KG1 (cell line): ENCODE results near the gene ING5.
"Not testable (repeated sequence)": the region's sequence is repeated elsewhere in the genome, so short reads cannot be mapped to it uniquely, and the experiment has no call there.

Experiments
- DNase-seq: peaks from one replicate; lab custom pipeline; 2025; lab: John Stamatoyannopoulos, UW

ING5 gene

GRCh38 chr2:241739177-241739576 lies 37.3 kb downstream of the ING5 start:
- DNase-seq: no peak

GRCh38 chr2:241739651-241740050 lies 37.8 kb downstream of the ING5 start:
- no peak for DNase-seq

GRCh38 chr2:241741016-241741415 lies 39.2 kb downstream of the ING5 start:
- DNase-seq: no peak

- DNase-seq: no peak
These were observed 40.6 kb downstream of the ING5 start for GRCh38 chr2:241742320-241742939.

- not testable (repeated sequence) for DNase-seq
These were observed 41.2 kb downstream of the ING5 start for GRCh38 chr2:241743008-241743407.

GRCh38 chr2:241743620-241744019 lies 41.8 kb downstream of the ING5 start:
- DNase-seq: no peak

- no peak for DNase-seq
These were observed 42.4 kb downstream of the ING5 start for GRCh38 chr2:241744028-241744754.

- DNase-seq: no peak
These were observed 43.4 kb downstream of the ING5 start for GRCh38 chr2:241745276-241745675.

- DNase-seq: no peak
These were observed 44.2 kb downstream of the ING5 start for GRCh38 chr2:241746084-241746483.

- DNase-seq: no peak
These were observed 46.8 kb downstream of the ING5 start for GRCh38 chr2:241748468-241749256.

- no peak for DNase-seq
These were observed 48.4 kb downstream of the ING5 start for GRCh38 chr2:241750076-241750840.

- DNase-seq: no peak
These were observed 49.3 kb downstream of the ING5 start for GRCh38 chr2:241751152-241751551.

- no peak for DNase-seq
These were observed 49.9 kb downstream of the ING5 start for GRCh38 chr2:241751776-241752175.

GRCh38 chr2:241752253-241752652 lies 50.4 kb downstream of the ING5 start:
- DNase-seq: no peak

- no peak for DNase-seq
These were observed 50.9 kb downstream of the ING5 start for GRCh38 chr2:241752689-241753276.

- DNase-seq: no peak
These were observed 51.7 kb downstream of the ING5 start for GRCh38 chr2:241753493-241753892.

GRCh38 chr2:241754042-241754441 lies 52.2 kb downstream of the ING5 start:
- no peak for DNase-seq

- DNase-seq: no peak
These were observed 53.3 kb downstream of the ING5 start for GRCh38 chr2:241755166-241755565.

- no peak for DNase-seq
These were observed 53.9 kb downstream of the ING5 start for GRCh38 chr2:241755777-241756176.

GRCh38 chr2:241759067-241759807 lies 57.4 kb downstream of the ING5 start:
- DNase-seq: no peak

- not testable (repeated sequence) for DNase-seq
These were observed 58.1 kb downstream of the ING5 start for GRCh38 chr2:241759893-241760292.
